ENCODE results near the gene ADCYAP1R1.

DNA sequence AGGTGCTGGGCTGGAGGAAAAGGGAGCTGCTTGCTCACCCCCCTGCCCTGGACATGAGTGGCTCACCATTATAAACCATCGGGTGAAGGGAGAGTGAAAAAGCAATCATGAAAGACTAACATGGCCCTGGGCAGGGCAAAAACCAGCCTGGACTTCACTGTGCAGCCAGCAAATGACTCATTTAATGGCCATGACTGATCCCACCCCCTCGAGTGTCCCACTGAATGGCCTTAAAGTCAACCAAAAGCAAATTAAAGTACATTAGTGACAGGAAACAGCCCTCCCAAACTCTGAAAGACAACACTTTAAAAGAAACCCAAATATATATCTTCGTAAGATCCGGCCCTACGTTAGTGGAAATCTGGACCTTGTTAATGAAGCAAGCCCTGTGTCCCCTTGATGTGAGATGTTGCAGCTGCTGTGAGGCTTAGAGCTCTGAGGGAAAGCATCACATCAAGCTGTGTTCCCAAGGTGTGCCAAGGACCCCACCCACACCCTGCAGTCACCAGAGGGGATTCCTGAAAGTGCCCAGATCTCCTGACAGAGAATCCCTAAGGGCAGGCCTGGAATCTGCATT, 31.2 kb downstream of the ADCYAP1R1 start:
- TF ChIP-seq, protein P1, sequence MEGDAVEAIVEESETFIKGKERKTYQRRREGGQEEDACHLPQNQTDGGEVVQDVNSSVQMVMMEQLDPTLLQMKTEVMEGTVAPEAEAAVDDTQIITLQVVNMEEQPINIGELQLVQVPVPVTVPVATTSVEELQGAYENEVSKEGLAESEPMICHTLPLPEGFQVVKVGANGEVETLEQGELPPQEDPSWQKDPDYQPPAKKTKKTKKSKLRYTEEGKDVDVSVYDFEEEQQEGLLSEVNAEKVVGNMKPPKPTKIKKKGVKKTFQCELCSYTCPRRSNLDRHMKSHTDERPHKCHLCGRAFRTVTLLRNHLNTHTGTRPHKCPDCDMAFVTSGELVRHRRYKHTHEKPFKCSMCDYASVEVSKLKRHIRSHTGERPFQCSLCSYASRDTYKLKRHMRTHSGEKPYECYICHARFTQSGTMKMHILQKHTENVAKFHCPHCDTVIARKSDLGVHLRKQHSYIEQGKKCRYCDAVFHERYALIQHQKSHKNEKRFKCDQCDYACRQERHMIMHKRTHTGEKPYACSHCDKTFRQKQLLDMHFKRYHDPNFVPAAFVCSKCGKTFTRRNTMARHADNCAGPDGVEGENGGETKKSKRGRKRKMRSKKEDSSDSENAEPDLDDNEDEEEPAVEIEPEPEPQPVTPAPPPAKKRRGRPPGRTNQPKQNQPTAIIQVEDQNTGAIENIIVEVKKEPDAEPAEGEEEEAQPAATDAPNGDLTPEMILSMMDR (IDR thresholded peaks at IDR 0.05 in 8 of 11, conservative IDR thresholded peaks at IDR 0.05 in 3 of 11), result no peak
- no peak for TF ChIP-seq POLR2A (IDR thresholded peaks at IDR 0.05)
- peak in 2 of 3 donors; percentile 26 to 43 for TF ChIP-seq POLR2AphosphoS5 (IDR thresholded peaks at IDR 0.05)
